HS-27A (cell line): ENCODE measurements around the gene TRIM43B.
"Not testable (repeated sequence)": the region's sequence is repeated elsewhere in the genome, so short reads cannot be mapped to it uniquely, and the experiment has no call there.

Source experiments
- DNase-seq: peaks from one replicate; pipeline ENCODE4 v3.0.0-alpha.2; 2012; ENCODE audit warnings: low read depth, missing footprints

Gene TRIM43B

DNA sequence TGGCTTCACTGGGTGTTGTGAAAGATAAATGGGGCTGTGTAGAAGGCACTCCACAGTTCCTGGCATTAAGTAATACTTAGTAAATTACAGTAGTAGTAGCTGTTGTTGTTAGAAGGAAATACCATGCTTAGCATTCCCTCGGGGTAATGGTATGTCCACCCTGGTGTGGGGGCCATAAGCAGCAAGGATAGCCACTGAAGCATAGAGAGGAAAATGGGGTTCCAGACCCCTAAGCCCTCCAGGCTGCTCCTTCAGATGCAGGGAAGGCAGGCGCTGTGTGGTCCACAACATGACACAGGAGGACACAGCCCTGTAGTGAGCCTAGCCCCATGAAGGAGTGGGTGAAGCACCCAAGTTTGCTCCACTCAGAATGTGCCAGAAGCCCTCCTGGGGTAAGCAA, 50.6 kb downstream of the TRIM43B start:
- DNase-seq: not testable (repeated sequence)

DNA sequence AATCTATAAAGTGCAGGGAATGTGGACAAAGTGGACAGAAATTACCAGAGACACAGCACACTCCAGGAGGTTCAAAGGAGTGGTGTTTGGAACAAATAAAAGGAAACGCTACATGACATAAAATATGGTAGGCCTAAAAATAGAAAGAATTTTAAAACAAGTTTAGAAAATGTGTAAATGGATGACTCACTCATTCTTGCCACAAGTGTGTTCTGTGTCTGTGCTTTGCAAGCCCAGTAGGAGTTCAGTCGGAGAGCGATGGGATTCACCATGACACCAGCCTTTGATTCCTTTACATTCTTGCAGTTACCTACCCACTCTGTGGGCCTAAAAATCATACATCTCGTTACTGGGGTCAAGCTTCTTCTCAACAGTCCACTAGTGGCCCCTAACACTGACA, 51.2 kb downstream of the TRIM43B start:
- not testable (repeated sequence) for DNase-seq

DNA sequence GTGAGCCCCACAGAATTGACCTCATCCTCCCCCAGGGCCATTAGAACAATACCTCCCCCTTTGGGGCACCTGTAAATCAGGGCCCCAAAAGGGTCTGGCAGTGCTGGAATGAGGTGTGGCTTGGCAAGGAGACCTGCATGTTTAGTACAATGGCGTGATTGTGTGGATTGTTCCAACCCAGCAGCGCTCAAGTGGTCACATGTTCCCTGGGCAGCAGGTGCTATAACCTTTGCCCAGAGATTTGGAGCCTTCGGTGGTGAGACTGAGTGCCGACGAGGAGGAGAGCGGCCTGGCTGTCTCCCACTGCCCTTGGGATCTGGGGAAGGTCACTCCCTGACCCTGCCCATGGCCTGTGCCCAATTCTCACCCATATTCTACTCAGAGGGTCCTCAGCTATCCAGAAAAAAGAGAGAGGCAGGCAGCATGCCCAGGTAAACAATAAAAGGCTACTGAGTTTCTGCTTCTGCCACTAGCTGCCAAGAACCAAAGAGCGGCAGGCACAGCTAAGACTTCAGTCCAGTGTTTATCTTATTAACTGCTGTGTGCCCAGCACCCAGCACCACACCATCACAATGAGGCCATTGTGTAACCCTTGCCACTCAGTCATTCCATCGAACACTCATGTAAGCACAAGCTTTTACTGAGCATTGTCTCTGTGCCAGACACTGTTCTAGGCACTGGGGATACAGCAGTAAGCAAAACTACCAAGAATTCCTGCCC, 54.6 kb downstream of the TRIM43B start:
- not testable (repeated sequence) for DNase-seq

DNA sequence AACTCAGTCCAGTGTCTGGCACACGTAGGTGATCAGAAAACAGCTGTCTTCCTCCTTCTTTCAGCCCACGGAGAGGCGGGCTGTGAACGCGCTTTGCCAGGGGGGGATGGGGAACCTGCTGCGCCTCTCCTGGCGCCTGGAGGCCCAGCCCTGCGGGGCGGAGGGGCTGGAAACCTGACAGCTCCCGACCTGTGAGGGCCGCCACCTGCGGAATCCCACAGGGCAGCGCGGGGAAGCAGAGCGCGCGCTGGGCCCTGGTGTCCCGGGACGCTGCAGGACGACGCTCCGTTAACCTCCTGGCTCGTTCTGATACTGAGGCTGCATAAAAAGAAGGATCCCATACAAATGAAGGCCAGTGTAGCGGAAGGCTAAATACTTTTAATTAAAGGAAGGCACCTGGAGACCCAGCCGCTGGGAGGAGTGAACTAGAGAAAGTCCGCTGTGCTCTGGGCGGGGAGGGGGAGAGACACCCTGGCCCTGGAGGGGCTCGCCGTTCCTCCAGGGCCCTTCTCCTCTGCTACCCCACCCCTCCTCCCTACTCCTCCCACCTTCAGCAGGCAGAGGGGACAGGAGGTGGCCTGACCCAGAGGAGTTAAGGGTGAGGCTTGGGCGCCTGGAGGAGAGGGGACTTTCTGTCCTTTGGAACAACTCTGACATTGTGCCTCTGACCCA, 57.2 kb downstream of the TRIM43B start:
- not testable (repeated sequence) for DNase-seq
